GM18861 (cell line): ENCODE data around the gene AMDHD2.

Source experiments
- ATAC-seq: cut with Tn5 transposase; IDR thresholded peaks from one replicate; pipeline ENCODE4 v1.9.1; 2021; ENCODE audit not compliant: unreplicated experiment

Gene AMDHD2

DNA sequence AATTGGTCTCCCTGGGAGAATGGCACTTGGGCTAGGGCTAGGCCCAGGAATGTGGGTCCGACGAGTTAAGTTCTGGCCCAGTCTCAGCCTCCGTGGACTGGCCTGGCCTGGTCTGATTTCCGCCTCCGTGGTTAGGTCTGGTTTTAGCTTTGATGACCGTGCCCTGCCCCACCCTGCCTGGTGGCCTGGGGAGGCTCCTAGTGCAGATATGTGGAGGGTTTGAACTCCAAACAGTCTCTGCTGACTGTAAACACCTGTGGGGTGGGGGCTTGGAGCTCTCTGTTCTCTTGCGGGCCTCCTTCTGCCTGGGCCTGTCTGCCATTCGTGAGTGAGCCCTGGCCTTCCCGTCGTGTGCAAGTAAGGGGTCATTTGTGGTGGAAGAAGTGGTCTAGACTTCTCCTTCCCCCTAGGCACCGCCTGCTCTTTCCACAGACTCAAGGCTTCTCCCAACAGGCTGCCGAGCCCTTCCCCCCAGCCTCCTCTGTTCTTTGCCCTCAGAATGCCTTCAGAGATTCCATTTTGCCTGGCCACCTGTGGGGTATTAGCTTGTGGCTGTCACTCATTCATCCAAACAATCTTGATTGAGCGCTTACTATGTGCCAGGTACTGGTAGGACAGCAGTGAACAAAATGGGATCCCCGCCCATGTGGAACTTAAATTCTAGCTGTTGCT, 4.9 kb upstream of the AMDHD2 start:
- no peak for ATAC-seq

DNA sequence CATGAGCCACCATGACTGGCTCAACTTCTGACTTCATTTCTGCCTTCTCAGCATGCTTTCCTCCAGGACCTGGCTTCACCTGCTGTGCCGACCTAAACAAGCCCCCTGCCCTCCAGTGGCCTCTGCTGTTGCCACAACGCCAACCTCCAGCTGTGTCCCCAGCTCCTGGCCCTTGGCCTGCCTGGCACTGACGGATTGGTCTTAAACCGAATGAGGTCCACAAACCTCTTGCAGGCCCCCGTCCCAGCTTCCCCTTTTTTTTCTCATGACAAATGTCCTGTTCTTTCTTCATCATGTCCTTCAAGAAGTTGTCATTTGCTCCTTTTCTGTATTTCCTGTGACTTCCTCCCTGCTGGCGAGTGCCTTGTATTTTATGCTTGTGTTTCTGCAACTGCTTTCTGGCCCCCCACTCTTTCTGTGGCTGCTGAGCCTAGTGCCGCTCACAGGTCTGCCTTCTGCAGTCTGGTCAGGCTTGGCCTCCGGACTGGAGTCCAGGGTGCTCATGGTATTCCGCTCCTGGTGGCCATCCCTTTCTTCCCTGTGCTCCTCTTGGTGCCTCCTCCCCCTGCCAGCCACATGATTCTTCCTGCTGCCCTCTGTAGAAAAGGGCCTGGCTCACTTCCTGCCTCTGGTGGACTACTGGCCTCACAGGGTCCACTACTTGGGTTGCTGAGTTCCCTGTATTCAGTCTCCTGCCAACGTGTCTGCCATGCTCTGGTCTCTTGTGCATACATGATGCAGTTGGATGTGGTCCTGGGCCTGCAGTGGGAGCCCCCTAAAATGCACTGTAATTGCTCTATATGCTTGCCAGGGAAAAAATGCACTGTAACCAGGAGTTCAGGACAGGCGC, 3.6 kb upstream of the AMDHD2 start:
- no peak for ATAC-seq

DNA sequence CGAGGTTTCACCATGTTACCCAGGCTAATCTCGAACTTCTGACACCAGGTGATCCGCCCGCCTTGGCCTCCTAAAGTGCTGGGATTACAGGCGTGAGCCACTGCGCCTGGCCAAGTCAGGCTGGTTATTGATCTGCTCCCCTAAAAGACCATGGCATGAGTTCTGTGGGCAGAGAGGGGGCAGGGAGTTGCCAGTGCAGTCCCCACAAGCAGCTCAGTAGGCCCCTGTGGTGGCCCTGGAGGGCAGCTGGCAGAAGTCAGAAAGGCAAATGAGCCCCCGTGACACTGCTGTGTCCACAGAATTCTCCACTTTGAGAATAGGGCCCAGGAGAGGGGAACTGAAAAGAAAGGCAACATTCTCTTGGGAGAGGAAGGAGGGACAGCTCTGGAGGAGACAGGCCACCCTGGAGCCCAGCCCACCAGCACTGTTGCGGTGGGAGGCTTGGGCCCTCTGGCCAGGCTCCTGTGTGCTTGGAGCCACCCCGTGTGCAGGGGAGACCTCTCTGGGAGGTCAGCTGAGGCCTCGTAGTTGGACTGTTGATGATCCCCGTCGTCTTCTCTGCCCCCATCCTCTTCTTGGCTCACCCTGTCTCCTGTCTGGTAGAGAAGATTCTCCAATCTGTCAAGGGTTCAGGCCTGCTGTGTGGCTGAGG, 2.1 kb upstream of the AMDHD2 start:
- ATAC-seq, result no peak

DNA sequence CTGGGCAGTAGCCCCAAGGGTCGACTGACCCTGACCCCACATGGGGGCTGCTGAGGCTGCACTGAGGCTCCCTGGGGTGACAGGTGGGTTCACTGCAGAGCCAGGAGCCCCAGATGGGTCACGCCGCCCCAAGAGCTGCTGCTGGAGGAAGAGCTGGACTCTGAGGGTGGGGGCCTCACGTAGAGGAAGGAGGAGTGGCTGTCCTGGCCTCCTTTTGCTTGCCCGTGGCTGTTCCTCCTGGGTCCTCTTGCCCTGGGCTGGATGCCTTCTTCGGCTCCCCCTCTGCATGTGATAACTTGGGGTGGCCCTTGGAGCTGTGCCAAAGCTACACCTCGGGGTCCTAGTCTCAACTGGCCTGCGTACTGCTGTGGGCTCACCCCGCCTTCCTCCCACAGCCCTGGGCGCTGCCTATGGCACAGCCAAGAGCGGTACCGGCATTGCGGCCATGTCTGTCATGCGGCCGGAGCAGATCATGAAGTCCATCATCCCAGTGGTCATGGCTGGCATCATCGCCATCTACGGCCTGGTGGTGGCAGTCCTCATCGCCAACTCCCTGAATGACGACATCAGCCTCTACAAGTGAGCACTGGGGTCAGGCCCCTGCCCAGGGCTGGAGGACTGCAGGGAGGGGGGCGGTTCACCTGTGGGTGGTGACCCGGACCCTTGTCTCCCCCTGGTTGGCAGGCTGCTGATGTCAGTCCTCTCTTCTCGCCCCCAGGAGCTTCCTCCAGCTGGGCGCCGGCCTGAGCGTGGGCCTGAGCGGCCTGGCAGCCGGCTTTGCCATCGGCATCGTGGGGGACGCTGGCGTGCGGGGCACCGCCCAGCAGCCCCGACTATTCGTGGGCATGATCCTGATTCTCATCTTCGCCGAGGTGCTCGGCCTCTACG, 1.1 kb upstream of the AMDHD2 start:
- ATAC-seq, result no peak

DNA sequence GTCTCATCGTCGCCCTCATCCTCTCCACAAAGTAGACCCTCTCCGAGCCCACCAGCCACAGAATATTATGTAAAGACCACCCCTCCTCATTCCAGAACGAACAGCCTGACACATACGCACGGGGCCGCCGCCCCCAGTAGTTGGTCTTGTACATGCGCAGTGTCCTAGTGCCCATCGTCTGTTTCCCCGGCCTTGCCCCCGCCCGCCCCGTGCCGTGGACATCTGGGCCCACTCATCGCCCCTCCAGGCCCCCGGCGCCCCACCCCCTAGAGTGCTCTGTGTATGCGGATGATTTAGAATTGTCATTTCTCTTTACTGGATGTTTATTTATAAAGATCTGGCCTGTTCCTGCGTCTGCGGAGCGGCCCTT, 475 bp upstream of the AMDHD2 start:
- ATAC-seq, result no peak

DNA sequence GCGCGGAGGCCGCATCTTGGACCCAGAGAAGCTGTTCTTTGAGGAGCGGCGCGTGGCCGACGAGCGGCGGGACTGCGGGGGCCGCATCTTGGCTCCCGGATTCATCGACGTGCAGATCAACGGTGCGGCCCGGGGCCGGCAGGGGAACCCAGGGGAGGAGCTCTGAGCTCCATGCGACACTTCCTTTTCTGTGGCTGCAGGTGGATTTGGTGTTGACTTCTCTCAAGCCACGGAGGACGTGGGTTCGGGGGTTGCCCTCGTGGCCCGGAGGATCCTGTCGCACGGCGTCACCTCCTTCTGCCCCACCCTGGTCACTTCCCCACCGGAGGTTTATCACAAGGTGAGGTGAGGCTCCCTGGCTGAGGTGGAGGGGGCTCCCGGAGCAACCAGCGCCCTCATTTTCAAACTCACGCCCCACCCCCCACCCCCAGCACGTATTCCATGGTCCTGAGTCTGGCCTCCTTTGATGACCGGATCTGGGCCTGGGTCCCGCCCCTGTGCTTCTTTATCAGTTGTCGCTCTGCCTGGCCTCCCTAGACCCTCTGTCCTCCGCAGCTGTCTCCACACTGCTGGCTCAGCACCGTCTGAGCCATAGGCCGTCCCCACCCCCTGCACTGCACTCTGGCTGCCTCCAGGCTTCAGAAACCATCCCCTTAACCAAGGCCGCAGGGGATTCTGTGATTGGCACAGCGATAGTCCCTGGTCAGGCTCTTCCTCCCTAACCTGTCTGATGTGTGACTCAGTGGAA, 787 bp downstream of the AMDHD2 start:
- ATAC-seq, result no peak

DNA sequence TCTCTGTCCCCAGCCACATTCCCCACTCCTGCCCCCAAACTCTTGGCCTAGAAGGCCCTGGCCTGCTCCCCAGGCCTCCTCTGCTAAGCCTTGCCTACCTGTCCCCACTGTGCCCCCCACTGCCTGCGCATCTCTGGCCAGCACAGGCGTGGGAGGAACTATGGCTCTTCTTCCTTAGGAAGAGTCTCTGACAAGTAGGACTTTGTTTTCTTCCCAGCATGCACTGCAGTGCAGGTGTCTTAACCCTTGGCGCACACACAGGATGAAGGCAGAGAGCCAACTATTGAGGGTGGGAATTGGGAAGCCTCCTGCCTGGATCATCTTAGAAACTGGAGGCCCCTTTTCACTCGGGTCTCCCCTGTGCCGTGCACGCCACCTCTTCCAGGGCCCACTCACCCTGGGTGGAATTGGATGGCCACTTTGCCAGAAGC, 3.6 kb downstream of the AMDHD2 start:
- ATAC-seq, result no peak

DNA sequence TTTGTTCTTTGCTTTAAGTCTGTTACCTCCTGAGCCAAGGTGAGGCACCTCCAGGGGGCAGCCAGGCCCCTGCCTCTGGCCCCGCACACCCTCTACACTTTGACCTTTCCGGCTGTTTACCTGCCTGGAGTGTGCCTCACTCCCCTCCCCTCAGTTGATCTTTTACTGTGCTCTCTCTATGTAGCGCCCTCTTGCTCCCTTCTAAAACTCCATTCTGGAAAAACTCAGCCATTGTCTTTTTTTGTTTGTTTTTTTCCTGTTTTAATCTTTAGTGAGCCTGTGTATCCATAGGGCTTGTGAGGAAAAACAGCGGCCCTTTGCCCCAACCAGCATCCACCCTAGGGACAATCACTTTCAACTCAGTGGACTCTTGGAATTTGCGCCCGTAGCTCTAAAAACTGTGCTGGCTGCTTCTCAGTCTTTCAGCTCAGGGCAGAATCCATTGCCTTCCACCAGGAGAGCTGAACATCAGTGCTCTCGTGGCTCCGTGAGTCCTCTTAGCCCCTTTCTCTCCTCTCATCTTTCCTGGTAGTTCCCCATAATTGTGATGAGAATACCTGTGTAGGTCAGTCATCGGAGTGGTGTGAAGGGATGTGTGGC, 4.3 kb downstream of the AMDHD2 start:
- no peak for ATAC-seq

DNA sequence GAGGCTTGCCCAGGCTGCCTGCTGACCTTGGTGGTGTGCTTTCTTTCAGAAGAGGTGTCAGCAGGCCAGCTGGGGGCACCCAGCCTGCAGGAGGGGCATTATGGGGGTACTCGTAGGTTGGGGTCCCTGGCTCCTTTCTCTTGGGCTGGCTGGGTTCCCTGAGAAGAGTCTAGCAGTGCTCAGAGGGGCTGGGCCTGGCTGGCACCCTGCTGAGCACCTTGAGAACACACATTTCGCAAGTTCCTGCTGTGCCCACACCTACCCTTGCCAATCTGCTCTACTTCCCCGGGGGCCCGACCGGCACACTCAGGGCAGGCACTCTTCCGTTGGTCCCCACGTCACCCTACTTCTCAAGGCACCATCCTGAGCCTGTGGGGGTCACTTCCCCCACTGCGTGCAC, 6.0 kb downstream of the AMDHD2 start:
- no peak for ATAC-seq

DNA sequence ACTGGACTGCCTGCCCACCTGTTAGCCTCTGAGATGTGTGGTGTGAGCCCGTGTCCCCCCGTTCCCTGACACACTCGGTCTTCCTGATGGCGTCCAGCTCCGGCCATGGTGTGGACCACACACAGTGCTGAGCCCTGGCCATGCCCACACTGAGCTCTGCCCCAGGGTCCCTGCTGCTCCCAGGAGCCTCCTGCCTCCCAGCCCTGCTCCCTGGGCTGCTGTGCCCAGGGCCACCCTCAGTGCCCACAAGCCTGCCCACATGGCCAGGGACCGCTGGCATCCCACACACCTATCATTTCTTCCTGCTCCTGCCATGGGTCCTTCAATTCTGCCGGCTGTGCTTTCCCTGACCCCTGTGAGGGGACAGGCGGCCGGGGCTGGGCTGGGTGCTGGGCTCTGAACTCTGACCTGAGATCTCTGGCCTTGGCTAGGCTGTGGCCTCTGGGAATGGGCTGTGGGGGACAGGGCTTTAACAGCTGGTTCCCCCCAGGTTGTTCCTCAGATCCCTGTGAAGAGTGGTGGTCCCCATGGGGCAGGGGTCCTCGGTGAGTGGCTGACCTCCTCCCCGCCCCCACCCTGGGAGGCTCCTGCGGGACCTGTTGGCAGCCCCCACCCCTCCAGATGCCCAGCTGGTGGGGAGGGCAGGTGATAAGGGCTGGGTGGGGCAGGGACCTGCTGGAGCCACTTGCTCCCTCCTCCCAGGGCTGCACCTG, 7.1 kb downstream of the AMDHD2 start:
- no peak for ATAC-seq

DNA sequence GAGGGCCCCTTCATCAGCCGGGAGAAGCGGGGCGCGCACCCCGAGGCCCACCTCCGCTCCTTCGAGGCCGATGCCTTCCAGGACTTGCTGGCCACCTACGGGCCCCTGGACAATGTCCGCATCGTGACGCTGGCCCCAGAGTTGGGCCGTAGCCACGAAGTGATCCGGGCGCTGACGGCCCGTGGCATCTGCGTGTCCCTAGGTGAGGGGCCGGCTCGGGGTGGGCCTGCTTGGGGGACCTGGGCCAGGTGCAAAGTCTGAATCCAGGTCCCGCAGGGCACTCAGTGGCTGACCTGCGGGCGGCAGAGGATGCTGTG, 7.6 kb downstream of the AMDHD2 start:
- no peak for ATAC-seq

DNA sequence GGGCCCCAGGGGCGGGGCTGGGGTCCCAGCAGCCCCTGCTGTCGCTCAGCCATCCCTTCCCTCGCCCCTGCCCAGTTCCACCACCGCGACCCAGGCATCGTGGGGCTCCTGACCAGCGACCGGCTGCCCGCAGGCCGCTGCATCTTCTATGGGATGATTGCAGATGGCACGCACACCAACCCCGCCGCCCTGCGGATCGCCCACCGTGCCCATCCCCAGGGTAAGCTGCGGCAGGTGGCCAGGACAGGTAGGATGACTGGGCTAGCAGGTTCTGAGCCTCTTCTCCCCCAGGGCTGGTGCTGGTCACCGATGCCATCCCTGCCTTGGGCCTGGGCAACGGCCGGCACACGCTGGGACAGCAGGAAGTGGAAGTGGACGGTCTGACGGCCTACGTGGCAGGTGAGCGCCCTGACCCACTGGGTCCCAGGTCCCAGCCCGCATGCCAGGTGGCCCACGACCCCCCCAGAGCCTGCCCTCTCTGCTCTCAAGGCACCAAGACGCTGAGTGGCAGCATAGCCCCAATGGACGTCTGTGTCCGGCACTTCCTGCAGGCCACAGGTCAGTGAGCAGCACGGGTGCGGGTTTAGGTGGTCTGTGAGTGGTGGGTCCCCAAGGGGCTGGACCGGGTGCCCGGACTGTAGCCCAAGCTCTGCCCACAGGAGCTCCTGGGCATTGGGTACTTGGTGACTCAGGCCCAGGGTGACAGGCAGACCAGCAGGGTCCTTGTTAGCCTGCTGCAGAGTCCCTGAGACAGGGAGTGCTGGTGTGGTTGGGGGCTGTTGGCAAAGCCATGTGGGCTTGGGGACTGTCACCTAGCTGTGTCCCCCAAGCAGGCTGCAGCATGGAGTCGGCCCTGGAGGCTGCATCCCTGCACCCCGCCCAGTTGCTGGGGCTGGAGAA, 8.2 kb downstream of the AMDHD2 start:
- ATAC-seq, result no peak

DNA sequence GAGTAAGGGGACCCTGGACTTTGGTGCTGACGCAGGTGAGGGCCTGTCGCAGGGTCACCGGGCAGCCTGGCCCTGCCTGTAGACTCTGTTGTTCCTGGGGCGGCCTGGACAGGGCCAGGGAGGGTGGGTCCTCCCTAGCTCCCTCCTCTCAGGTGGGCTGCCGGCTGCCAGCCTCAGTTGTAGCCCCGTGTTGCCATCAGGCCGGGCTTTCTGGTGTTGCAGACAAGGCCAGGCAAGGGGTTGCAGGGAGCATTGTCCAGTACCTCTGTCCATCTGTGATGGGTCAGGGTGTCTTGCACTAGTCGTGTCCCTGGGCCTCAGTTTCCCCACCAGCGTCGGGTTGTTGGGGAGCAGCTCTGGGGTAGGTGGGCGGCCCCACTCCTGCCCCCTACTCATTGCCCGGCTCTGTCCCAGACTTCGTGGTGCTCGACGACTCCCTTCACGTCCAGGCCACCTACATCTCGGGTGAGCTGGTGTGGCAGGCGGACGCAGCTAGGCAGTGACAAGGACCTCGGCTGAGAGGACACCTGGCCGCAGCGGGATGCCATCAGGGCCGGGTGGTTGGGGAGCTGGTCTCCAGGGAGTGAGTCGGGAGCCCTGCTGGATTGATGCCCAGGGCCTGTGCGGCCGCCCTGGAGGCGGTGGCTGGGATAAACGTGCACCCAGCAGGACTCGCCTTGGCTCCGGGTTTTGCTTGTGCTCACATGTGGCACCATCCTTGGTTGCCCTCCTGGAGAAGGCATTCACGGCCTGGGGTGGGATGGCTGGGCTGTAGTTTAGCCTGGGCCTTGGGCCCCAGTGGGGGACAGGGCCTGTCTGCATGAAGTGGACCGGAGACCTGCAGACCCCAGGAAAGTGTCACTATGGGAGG, 9.1 kb downstream of the AMDHD2 start:
- ATAC-seq, result no peak

DNA sequence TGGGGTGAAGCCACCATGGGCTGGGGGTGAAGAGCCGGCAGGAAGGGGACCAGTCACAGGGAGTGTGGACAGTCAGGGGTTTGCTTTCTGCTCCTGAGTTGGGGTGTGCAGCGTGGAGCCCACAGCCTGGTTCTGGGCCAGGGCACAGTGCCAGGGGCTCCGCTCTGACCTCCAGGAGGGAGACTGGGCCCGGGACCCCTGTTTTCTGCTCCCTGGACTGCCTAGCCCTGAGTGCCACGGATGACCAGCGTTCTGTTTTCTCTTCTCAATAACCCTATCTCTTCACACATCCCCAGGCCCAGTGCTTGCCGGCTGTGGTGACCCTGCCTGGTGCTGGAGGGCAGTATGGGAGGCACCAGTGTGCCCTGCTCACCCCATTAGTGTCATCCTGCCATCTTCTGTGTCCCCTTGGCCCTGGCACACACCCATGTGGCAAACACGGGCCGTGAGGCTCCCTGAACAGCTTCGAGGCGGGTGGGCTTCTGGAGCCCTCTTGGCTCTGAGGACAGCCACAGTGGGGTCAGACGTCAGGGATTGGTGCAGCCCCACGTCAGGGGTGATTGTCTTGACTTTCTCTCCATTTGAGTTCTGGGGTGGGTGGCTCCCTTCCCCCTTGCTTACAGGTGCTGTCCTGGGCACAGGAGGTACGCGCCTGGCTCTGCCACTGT, 9.9 kb downstream of the AMDHD2 start:
- ATAC-seq, result no peak

DNA sequence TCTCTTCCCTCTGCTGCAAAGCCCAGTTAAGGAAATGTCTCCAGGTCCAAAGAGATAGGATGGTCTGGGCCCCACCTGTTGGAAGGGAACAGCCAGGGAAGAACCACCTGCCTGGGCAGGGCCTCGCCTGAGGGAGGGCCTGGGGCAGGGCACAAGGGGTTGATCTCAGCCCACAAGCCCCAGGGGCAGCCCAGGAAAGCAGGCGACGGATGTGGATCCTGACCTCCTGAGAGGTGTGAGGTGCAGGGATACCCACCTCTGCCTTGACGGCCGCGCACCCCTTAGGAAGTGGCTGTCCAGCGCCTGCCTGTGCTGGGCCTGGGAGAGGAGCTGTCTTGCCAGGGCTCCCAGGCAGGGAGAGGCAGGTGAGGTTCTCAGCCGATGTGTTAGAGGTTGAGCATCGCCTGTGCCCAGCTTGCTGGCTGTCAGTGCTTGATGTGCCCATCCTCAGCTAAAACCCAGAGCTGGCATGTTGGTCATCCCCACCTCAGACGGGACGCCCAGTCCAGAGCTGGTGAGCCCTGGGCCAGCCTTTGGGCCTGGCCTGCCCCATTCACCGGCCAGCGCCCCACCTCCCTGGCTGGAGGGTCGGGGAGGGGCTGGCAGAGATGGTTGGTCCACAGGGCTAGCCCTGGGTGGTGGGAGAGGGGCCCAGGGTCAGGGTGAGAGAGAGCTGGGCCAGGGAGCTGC, 10.6 kb downstream of the AMDHD2 start:
- ATAC-seq, result no peak

DNA sequence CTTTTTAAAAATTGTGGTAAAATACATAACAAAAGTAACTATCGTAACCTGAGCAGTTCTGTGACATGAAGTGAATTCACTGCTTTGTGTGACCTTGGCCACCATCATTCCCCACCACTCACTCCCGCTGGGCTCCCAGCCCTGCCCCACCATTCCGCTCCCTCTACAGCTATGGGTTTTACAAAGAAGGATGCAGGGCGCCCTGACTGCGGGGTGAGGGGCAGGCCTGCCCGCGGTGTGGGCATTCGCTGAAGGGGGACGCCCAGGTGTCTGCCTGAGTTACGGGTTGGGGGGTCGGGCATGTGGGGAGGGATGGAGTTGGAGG, 11.2 kb downstream of the AMDHD2 start, which contains the start of gene CEMP1:
TSS of gene CEMP1 (minus strand) at position 38 of the 325 bp plus-strand sequence. CDS start 335 bp downstream, outside the sequence.
- no peak for ATAC-seq
